ENCODE data around the gene TMEM106C. TPM values are rescaled to one million over a fixed set of nuclear protein-coding genes. Genes with fewer than 3 reads are reported as not detected.

TMEM106C gene
- total and polyA plus RNA-seq, 2 of the 4 experiments (the other 2 are of a cell fraction) = 72.1 to 74.6 TPM

DNA sequence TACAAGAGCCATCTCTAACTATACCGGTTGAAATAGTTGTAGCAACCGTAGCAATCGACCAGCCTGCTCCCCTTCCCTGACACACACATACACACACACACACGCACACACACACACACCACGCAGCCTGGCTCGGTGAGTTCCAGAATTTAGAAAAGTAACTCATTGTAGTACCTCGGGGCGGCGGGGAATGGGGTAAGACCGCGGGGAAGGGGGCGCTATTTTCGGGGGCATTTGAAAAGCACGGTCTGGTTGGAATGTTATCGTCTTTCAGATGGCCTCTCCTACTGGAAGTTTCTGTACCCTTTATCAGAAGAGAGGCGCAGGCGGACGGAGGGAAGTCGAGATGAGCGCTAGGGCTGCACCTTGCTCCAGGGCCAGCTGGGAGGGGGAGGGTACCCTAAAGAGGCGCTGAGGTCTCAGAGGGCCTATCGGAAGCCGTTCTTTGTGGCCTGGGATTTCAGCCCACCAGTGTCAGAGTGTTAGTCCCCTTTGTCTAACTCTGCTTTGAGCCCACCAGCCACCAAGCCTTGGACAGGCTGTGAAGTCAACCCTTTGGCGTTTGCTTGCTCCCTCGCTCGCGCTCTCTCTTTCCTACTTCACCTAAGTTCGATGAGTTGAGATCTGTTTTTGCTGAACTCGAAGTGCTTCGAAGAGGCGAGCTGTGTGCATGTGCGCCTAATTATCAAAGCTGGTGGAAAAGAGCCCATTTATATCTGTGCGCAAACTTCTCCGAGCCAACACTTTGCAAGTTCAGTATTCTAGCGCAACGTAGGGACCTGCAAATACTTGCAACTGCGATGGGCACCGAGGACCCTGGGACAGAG, 40.0 kb downstream of the TMEM106C start:
- H2AK9ac ChIP-seq (replicated peaks; ENCODE audit: low read depth, low read length, poor library complexity) = peak overlapping the region; percentile 3
- ATAC-seq (ENCODE audit: low read depth) (no peak), DNase-seq (no peak)
- intact Hi-C loops (cut with micrococcal nuclease) = no loop called here
- dilution Hi-C loops (cut with HindIII; ENCODE audit: low sequenced_read_pairs, unreplicated experiment) = no loop called here
- no peak overlapping the region for H4K8ac ChIP-seq (ENCODE audit: low read depth in 2 of 2, low read length in 2 of 2)
- ChIA-PET POLR2A (ENCODE audit: unreplicated experiment) (no interaction called here), CTCF (no interaction called here)
- no peak overlapping the region for H3K4me3 ChIP-seq (ENCODE audit: insufficient read depth, low read depth, low read length)
- H4K5ac ChIP-seq (ENCODE audit: low read depth, low read length) = no peak overlapping the region
- WGBS, 2 experiments (ENCODE audit: extremely low coverage in 2 of 2, insufficient read length in 1 of 2) = 6% methylated on average over 15 of the region's 38 CpGs; no CpG with 5 or more reads in 1 of the 2 experiments
- H3K23ac ChIP-seq (ENCODE audit: low read depth, low read length) = 0 out of 2 replicates have a peak overlapping the region, but pooled peaks have one; percentile 12
- H4K20me1 ChIP-seq (ENCODE audit: insufficient read depth, low read length) = peaks cover 6% of the 10 kb centered on the region; the same call in 1 of the 2 replicates
- no peak overlapping the region for H3K4ac ChIP-seq (ENCODE audit: low read depth, low read length)
- no peak overlapping the region for H2BK120ac ChIP-seq (ENCODE audit: low read depth, low read length)
- peak overlapping the region; percentile 58; the same call in 1 of the 2 replicates for H3K4me2 ChIP-seq (ENCODE audit: low read depth, low read length)
- no peak overlapping the region for H3K14ac ChIP-seq (replicated peaks; ENCODE audit: low read depth, low read length)
- no peak overlapping the region for H3K9ac ChIP-seq (ENCODE audit: low read depth, low read length)
- no peaks in the 10 kb centered on the region for H3K36me3 ChIP-seq (ENCODE audit: control insufficient read depth, insufficient read depth, low read length)
- in situ Hi-C loops (cut with MboI; ENCODE audit: low sequenced_read_pairs) = no loop called here
- H2AK5ac ChIP-seq (ENCODE audit: low read depth, low read length) = no peak overlapping the region
- no peaks in the 10 kb centered on the region for H3K9me1 ChIP-seq (ENCODE audit: insufficient read depth, low read length)
- H2BK15ac ChIP-seq (ENCODE audit: low read depth, low read length) = no peak overlapping the region
- H2AFZ ChIP-seq (replicated peaks; ENCODE audit: low read length, poor library complexity) = peak overlapping the region; percentile 47
- H3K4me1 ChIP-seq (ENCODE audit: control insufficient read depth, insufficient read depth, low read length) = peaks cover 4% of the 10 kb centered on the region; the same call in 1 of the 2 replicates
- no TSS peak for BruUV-seq (replicated peaks)
- no peak overlapping the region for H3K18ac ChIP-seq (ENCODE audit: low read depth, low read length)
- H3K79me1 ChIP-seq (ENCODE audit: low read depth in 1 of 2, low read length in 2 of 2) = no peaks in the 10 kb centered on the region
- no peak overlapping the region for H2BK5ac ChIP-seq (ENCODE audit: low read depth, low read length, poor library complexity, severe bottlenecking)
- no peak overlapping the region for H4K91ac ChIP-seq (ENCODE audit: insufficient read depth, low read depth, low read length)
- H3K27me3 ChIP-seq (ENCODE audit: control insufficient read depth, insufficient read depth, low read length) = peaks cover 76% of the 10 kb centered on the region
- H3K27ac ChIP-seq (ENCODE audit: insufficient read depth, low read length) = no peak overlapping the region
- no peak overlapping the region for H2BK20ac ChIP-seq (ENCODE audit: low read depth, low read length)
- no peak overlapping the region for H3K56ac ChIP-seq (ENCODE audit: extremely low read depth, insufficient read depth, low read length)
- H3K9me3 ChIP-seq (ENCODE audit: control insufficient read depth, insufficient read depth, low read length) = no peaks in the 10 kb centered on the region
- TF ChIP-seq FOS (IDR thresholded peaks at IDR 0.05; ENCODE audit: low read depth, low read length) = no peak
- TF ChIP-seq MXI1 (IDR thresholded peaks at IDR 0.05; ENCODE audit: borderline replicate concordance, low read depth, low read length) = no peak
- no peak for TF ChIP-seq CTCF (conservative IDR thresholded peaks at IDR 0.05; ENCODE audit: low read depth, low read length)
- TF ChIP-seq NFE2L2 (IDR thresholded peaks at IDR 0.05; ENCODE audit: low read depth, low read length) = no peak
- no peak for TF ChIP-seq ELK1 (IDR thresholded peaks at IDR 0.05; ENCODE audit: borderline replicate concordance, low read depth, low read length)
- TF ChIP-seq RCOR1 (IDR thresholded peaks at IDR 0.05; ENCODE audit: insufficient replicate concordance, low read length) = no peak
- TF ChIP-seq POLR2A (IDR thresholded peaks at IDR 0.05; ENCODE audit: low read depth, low read length) = no peak
- TF ChIP-seq MAFK (IDR thresholded peaks at IDR 0.05; ENCODE audit: low read depth, low read length) = no peak
- no peak for TF ChIP-seq SMC3 (IDR thresholded peaks at IDR 0.05; ENCODE audit: low read depth, low read length)
- no peak for TF ChIP-seq RAD21 (IDR thresholded peaks at IDR 0.05; ENCODE audit: low read length)
- TF ChIP-seq CHD1 (IDR thresholded peaks at IDR 0.05; ENCODE audit: low read depth, low read length) = no peak
- TF ChIP-seq USF2 (IDR thresholded peaks at IDR 0.05; ENCODE audit: low read depth, low read length) = no peak
- no peak for TF ChIP-seq MAZ (IDR thresholded peaks at IDR 0.05; ENCODE audit: borderline replicate concordance, low read depth, low read length)
- no peak for TF ChIP-seq CEBPB (IDR thresholded peaks at IDR 0.05; ENCODE audit: low read depth, low read length)
- TF ChIP-seq BHLHE40 (IDR thresholded peaks at IDR 0.05; ENCODE audit: low read depth, low read length) = no peak

All from IMR-90 (cell line).